SK-N-SH treated with all-trans-retinoic acid at 6 μM for 48 hours (cell line): ENCODE data around the gene GARNL3.

Source experiments
- ATAC-seq: fragments of 200-7000 bp; cut with Tn5 transposase; 3 replicates; pipeline ENCODE4 v1.9.1; 2020; ENCODE audit warnings: mild to moderate bottlenecking, moderate library complexity
- ARNTL ChIP-seq: fragments of 450-650 bp; formaldehyde crosslinking; IDR thresholded peaks from 2 replicates; pipeline ENCODE4 v1.5.0; 2020; ENCODE audit warnings: low read depth, mild to moderate bottlenecking, moderate library complexity, borderline replicate concordance
- BACH2 ChIP-seq: fragments of 250-450 bp; sonication (Bioruptor Pico); IDR thresholded peaks from 2 replicates; pipeline ENCODE4 v1.9.0; 2021; ENCODE audit warnings: mild to moderate bottlenecking, borderline replicate concordance
- CREB5 ChIP-seq: fragments of 250-450 bp; sonication (Bioruptor Pico); IDR thresholded peaks from 2 replicates; pipeline ENCODE4 v1.5.1; 2020; ENCODE audit warnings: low read depth, mild to moderate bottlenecking, moderate library complexity
- CSRNP3 ChIP-seq: fragments of 250-450 bp; sonication (Bioruptor Pico); IDR thresholded peaks from 2 replicates; pipeline ENCODE4 v1.5.1; 2021; ENCODE audit warnings: mild to moderate bottlenecking, moderate library complexity
- ESRRG ChIP-seq: fragments of 250-450 bp; sonication (Bioruptor Pico); IDR thresholded peaks from 2 replicates; pipeline ENCODE4 v1.6.1; 2021; ENCODE audit warnings: mild to moderate bottlenecking
- GLIS3 ChIP-seq: fragments of 250-450 bp; sonication (Bioruptor Pico); IDR thresholded peaks from 2 replicates; pipeline ENCODE4 v1.5.0; 2020; ENCODE audit warnings: mild to moderate bottlenecking, moderate library complexity
- PATZ1 ChIP-seq: fragments of 250-450 bp; sonication (Bioruptor Pico); IDR thresholded peaks from 2 replicates; pipeline ENCODE4 v1.8.0; 2020; ENCODE audit warnings: mild to moderate bottlenecking, moderate library complexity, borderline replicate concordance
- POU6F1 ChIP-seq: fragments of 250-450 bp; sonication (Bioruptor Pico); IDR thresholded peaks from 2 replicates; pipeline ENCODE4 v1.8.0; 2021; ENCODE audit warnings: low read depth, mild to moderate bottlenecking, moderate library complexity, borderline replicate concordance
- PPARA ChIP-seq: fragments of 250-450 bp; sonication (Bioruptor Pico); IDR thresholded peaks from 2 replicates; pipeline ENCODE4 v1.5.0; 2020; ENCODE audit warnings: mild to moderate bottlenecking, borderline replicate concordance
- RARB ChIP-seq: fragments of 250-450 bp; sonication (Bioruptor Pico); IDR thresholded peaks from 2 replicates; pipeline ENCODE4 v1.8.0; 2021; ENCODE audit warnings: mild to moderate bottlenecking, moderate library complexity
- TOX ChIP-seq: fragments of 250-450 bp; sonication (Bioruptor Pico); IDR thresholded peaks from 2 replicates; pipeline ENCODE4 v1.8.0; 2021; ENCODE audit warnings: mild to moderate bottlenecking, moderate library complexity, borderline replicate concordance
- TSHZ2 ChIP-seq: fragments of 250-450 bp; sonication (Bioruptor Pico); IDR thresholded peaks from 2 replicates; pipeline ENCODE4 v1.5.0; 2020; ENCODE audit warnings: mild to moderate bottlenecking, moderate library complexity
- ZC3H10 ChIP-seq: fragments of 250-450 bp; sonication (Bioruptor Pico); IDR thresholded peaks from 2 replicates; pipeline ENCODE4 v1.5.1; 2021; ENCODE audit warnings: mild to moderate bottlenecking, moderate library complexity
- ZFP3 ChIP-seq: fragments of 250-450 bp; sonication (Bioruptor Pico); IDR thresholded peaks from 2 replicates; pipeline ENCODE4 v1.5.0; 2020; ENCODE audit warnings: mild to moderate bottlenecking, moderate library complexity
- ZFP30 ChIP-seq: fragments of 450-650 bp; formaldehyde crosslinking; IDR thresholded peaks from 2 replicates; pipeline ENCODE4 v1.5.0; 2022; ENCODE audit warnings: mild to moderate bottlenecking, moderate library complexity
- ZNF565 ChIP-seq: fragments of 450-650 bp; formaldehyde crosslinking; conservative IDR thresholded peaks from 2 replicates; pipeline ENCODE4 v1.5.0; 2020; ENCODE audit warnings: low read depth, mild to moderate bottlenecking, moderate library complexity
- ZNF70 ChIP-seq: fragments of 450-650 bp; formaldehyde crosslinking; IDR thresholded peaks from 2 replicates; pipeline ENCODE4 v1.5.0; 2020; ENCODE audit warnings: mild to moderate bottlenecking, moderate library complexity
- ZNF8 ChIP-seq: fragments of 450-650 bp; formaldehyde crosslinking; IDR thresholded peaks from 2 replicates; pipeline ENCODE4 v1.5.0; 2020; ENCODE audit warnings: mild to moderate bottlenecking, moderate library complexity

GARNL3 gene

GRCh38 chr9:127308652-127309434 is 44.3 kb downstream of the GARNL3 start:
- TF ChIP-seq RARB (CRISPR knock-in tag) (no peak), ZFP3 (CRISPR knock-in tag) (no peak), TSHZ2 (CRISPR knock-in tag) (no peak), ZNF70 (CRISPR knock-in tag) (no peak), PPARA (no peak), PATZ1 (no peak), POU6F1 (CRISPR knock-in tag) (no peak), CSRNP3 (CRISPR knock-in tag) (no peak), ZC3H10 (no peak)
- TF ChIP-seq, all 23 proteins: peak for 0
- ATAC-seq, result no peak

GRCh38 chr9:127309715-127310114 is 45.1 kb downstream of the GARNL3 start:
- ATAC-seq, result no peak
- TF ChIP-seq RARB (CRISPR knock-in tag) (no peak), ZNF565 (no peak), ZNF70 (CRISPR knock-in tag) (no peak), ZFP30 (CRISPR knock-in tag) (no peak), ESRRG (CRISPR knock-in tag) (no peak), TSHZ2 (CRISPR knock-in tag) (no peak), CSRNP3 (CRISPR knock-in tag) (no peak), PPARA (no peak), CREB5 (no peak), ZNF8 (no peak), GLIS3 (no peak), BACH2 (CRISPR knock-in tag) (no peak), TOX (CRISPR knock-in tag) (no peak), ARNTL (no peak)
- TF ChIP-seq, all 23 proteins: peak for 0
